Mucosa of rectum (tissue), 2 donors: Measurements from ENCODE around the gene ALG8.
"Not testable (repeated sequence)": the region's sequence is repeated elsewhere in the genome, so short reads cannot be mapped to it uniquely, and the experiment has no call there.

ENCODE experiments used
- H3K27ac ChIP-seq, 2 donors: one replicate each; pipeline ENCODE4 v1.7.0; 2013; ENCODE audit warnings: inconsistent platforms in 2 of 2, low read depth in 2 of 2, low read length in 2 of 2
- H3K27me3 ChIP-seq, 2 donors: one replicate each; pipeline ENCODE4 v1.7.0; 2013; ENCODE audit warnings: low read length in 2 of 2; ENCODE audit not compliant: control insufficient read depth in 2 of 2, insufficient read depth in 2 of 2
- H3K36me3 ChIP-seq, 2 donors: one replicate each; pipeline ENCODE4 v1.7.0; 2013; ENCODE audit warnings: low read length in 2 of 2; ENCODE audit not compliant: control insufficient read depth in 2 of 2, insufficient read depth in 2 of 2
- H3K4me1 ChIP-seq, 2 donors: one replicate each; pipeline ENCODE4 v1.7.0; 2013; ENCODE audit warnings: low read length in 2 of 2, mild to moderate bottlenecking in 1 of 2; ENCODE audit not compliant: control insufficient read depth in 2 of 2, insufficient read depth in 2 of 2
- H3K4me3 ChIP-seq, 2 donors: one replicate each; pipeline ENCODE4 v1.7.0; 2013; ENCODE audit warnings: low read length in 2 of 2
- H3K9ac ChIP-seq, 2 donors: one replicate each; pipeline ENCODE4 v1.7.0; 2013; ENCODE audit warnings: low read length in 2 of 2, low read depth in 1 of 2, mild to moderate bottlenecking in 1 of 2
- H3K9me3 ChIP-seq, 2 donors: one replicate each; pipeline ENCODE4 v1.7.0; 2013; ENCODE audit warnings: low read length in 2 of 2; ENCODE audit not compliant: control insufficient read depth in 2 of 2
- donor health status: healthy.
- donor health status: Normal muscosa, but diverticular disease.

The ALG8 gene

GRCh38 chr11:78060533-78060932 lies 78.9 kb downstream of the ALG8 start:
- no peak overlapping the region for H3K4me3 ChIP-seq
- no peak overlapping the region for H3K9ac ChIP-seq
- H3K36me3 ChIP-seq = no peaks in the 10 kb centered on the region
- no peaks in the 10 kb centered on the region for H3K4me1 ChIP-seq
- H3K27ac ChIP-seq = no peak overlapping the region
- H3K27me3 ChIP-seq = no peaks in the 10 kb centered on the region
- no peaks in the 10 kb centered on the region for H3K9me3 ChIP-seq

DNA sequence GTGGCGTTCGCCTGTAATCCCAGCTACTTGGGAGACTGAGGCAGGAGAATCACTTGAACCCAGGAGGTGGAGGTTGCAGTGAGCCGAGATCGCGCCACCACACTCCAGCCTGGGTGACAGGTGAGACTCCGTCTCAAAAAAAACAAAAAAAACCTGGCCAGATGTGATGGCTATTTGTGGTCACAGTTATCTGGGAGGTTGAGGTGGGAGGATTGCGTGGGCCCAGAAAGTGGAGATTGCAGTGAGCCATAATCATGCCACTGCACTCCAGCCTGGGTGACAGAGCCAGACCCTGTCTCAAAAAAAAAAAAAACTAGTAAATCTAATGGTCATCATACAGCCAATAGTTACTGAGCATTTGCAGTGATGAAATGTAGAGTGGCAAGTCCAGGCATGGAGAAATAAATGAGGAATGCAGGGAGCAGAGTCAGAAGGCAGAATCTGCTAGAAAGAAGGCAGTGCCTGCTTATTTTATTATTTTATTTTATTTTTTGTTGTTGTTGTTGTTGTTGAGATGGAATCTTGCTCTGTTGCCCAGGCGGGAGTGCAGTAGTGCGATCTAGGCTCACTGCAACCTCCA lies 79.6 kb downstream of the ALG8 start:
- H3K27me3 ChIP-seq, H3K27ac ChIP-seq, H3K4me3 ChIP-seq, H3K4me1 ChIP-seq, H3K9me3 ChIP-seq, H3K36me3 ChIP-seq, H3K9ac ChIP-seq: not testable (repeated sequence)

DNA sequence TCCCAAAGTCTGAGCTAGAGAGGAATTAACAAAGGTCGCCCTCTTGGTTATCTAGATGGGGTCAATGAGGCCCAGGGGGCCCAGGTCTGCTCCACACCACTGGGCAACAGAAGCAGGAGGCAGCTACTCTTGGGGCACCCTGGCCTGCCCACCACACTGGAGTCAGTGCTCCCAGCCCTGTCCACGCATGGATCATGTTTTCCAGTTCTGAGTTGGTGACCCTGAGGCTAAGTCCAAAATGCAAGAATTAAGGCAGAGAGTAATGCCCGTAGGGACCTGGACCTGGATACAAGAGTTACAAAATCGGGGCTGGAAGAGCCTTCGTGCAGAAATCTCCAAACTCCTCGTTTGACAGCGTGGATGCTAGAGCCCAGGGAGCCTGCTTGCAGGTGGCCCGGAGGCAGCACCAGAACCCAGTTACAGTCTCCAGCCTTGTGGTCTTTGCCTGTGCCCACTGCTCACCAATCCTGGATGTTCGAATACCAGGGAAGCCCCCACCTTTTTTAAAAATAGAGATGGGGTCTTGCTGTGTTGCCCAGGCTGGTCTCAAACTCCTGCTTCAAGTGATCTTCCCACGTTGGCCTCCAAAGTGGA lies 81.9 kb downstream of the ALG8 start:
- Histone ChIP-seq H3K9ac (no peak overlapping the region), H3K4me1 (no peaks in the 10 kb centered on the region), H3K4me3 (no peak overlapping the region), H3K27me3 (no peaks in the 10 kb centered on the region), H3K36me3 (no peaks in the 10 kb centered on the region), H3K9me3 (no peaks in the 10 kb centered on the region), H3K27ac (no peak overlapping the region)

DNA sequence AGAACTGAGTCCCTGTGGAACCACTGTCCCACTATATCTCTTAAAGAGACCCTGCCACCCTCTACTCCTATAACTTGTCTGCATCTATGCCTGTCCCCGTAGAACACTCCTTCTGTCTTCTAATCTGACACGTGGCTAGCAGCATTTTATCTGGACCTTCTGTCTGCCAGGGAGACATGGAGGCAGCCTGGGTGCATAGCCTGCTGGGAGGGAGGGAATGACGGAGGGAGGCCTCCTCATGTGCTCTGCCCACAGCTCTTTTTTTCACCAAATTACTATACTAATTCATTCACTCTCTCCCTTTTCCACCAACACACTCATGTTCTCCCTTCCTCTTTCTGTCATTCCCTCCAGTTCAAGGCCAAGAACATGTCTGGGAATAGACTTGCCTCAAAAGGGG lies 83.3 kb downstream of the ALG8 start:
- Histone ChIP-seq H3K9me3 (no peaks in the 10 kb centered on the region), H3K27me3 (no peaks in the 10 kb centered on the region), H3K4me1 (no peaks in the 10 kb centered on the region), H3K4me3 (no peak overlapping the region), H3K27ac (no peak overlapping the region), H3K9ac (no peak overlapping the region), H3K36me3 (no peaks in the 10 kb centered on the region)

DNA sequence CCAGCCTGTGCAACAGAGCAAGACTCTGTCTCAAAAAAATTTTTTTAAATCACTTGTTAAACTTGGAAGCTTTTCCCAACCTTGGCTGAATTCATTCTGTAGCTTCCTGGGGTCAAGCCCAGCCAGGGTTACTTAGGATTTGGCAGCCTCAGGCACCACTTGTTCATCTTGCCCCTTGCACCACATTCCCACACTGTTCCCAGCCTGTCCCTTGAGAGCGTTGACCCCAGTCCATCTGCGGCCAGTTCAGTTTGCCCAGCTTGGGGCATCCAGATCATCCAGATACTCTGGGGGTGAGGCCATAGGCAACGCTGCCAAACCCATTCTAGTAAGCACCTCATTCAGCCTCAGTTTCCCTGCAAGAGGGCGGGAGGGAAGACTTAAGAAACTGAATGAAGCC lies 84.5 kb downstream of the ALG8 start:
- Histone ChIP-seq H3K9me3 (no peaks in the 10 kb centered on the region), H3K27me3 (no peaks in the 10 kb centered on the region), H3K4me1 (no peaks in the 10 kb centered on the region), H3K4me3 (no peak overlapping the region), H3K36me3 (no peaks in the 10 kb centered on the region), H3K9ac (no peak overlapping the region), H3K27ac (no peak overlapping the region)

DNA sequence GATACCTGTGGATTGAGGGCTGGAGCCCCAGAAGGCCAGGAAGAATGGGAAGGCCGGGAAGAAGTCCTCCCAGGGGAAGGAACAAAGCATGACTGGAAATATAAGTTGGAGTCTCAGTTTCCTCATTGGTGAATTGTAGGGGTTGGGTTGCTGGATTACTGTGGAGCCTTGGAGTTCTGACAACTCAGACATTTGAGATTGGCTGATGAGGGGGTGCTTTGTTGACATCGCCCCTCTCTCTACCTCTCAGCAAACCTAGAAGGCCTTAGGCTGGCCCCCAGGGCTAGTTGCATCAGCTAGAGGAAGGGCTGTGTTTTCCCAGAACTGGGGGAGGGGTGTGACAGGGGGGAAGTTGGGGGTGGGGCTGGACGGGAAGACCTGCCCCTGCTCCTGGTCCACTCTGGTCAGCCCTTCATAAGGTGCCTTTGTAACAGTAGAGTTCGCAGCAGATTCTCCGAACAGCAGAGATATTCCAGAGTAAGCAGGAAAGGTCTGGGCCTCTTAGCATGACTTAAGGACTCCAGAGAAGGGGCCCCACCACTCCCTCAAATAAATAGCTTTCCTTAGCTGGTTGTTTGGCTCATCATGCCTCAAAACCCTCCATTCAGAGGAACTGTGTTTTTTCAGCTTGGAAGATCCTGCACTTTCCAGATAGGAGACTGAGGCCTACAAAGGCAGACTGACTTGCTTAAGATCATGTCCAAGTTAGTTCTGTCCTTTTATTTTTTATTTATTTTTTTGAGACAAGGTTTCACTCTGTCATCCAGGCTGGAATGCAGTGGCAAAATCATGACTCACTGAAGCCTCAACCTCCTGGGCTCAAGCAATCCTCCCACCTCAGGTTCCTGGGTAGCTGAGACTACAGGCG lies 88.2 kb downstream of the ALG8 start:
- Histone ChIP-seq H3K36me3 (no peaks in the 10 kb centered on the region), H3K27ac (no peak overlapping the region), H3K9me3 (no peaks in the 10 kb centered on the region), H3K9ac (no peak overlapping the region), H3K4me3 (no peak overlapping the region), H3K27me3 (no peaks in the 10 kb centered on the region), H3K4me1 (peaks cover 0 to 2% of the 10 kb centered on the region in 2 donors)
